ENCODE results near the gene CCK.

GRCh38 chr3:42229266-42229941 lies 36.6 kb downstream of the CCK start:
- TF ChIP-seq, protein P1, sequence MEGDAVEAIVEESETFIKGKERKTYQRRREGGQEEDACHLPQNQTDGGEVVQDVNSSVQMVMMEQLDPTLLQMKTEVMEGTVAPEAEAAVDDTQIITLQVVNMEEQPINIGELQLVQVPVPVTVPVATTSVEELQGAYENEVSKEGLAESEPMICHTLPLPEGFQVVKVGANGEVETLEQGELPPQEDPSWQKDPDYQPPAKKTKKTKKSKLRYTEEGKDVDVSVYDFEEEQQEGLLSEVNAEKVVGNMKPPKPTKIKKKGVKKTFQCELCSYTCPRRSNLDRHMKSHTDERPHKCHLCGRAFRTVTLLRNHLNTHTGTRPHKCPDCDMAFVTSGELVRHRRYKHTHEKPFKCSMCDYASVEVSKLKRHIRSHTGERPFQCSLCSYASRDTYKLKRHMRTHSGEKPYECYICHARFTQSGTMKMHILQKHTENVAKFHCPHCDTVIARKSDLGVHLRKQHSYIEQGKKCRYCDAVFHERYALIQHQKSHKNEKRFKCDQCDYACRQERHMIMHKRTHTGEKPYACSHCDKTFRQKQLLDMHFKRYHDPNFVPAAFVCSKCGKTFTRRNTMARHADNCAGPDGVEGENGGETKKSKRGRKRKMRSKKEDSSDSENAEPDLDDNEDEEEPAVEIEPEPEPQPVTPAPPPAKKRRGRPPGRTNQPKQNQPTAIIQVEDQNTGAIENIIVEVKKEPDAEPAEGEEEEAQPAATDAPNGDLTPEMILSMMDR (optimal IDR thresholded peaks at IDR 0.05 in 1 of 3, IDR thresholded peaks at IDR 0.05 in 1 of 3, conservative IDR thresholded peaks at IDR 0.05 in 1 of 3; ENCODE audit: extremely low read depth in 1 of 3, insufficient read depth in 2 of 3, low read length in 3 of 3) = no peak
- no peak for TF ChIP-seq EZH2 (IDR thresholded peaks at IDR 0.05; ENCODE audit: low read length)
